Measurements from ENCODE around the gene CREB3L2. TPM values are rescaled to one million over a fixed set of nuclear protein-coding genes. Genes with fewer than 3 reads are reported as not detected.

The CREB3L2 gene
- total and polyA plus RNA-seq, 2 donors (not counting 1 experiment from before 2014, with no cell fraction given): 13.8 to 25.1 TPM

- Histone ChIP-seq H3K9me3 (ENCODE audit: control extremely low read depth in 1 of 3, control insufficient read depth in 2 of 3, insufficient read depth in 1 of 3, low read length in 2 of 3) (peaks cover 0 to 9% (median 5%) of the 10 kb centered on the region in 3 donors), H2AFZ (ENCODE audit: insufficient read depth, low read depth, low read length, poor library complexity, severe bottlenecking) (no peak overlapping the region), H3K4me3 (ENCODE audit: control extremely low read depth in 1 of 5, extremely low read depth in 1 of 5, insufficient read depth in 1 of 5, low read depth in 2 of 5, low read length in 4 of 5) (no peak overlapping the region), H3K9ac (ENCODE audit: low read length) (no peak overlapping the region), H3K27me3 (replicated peaks in 1 of 4; ENCODE audit: control extremely low read depth in 1 of 4, control insufficient read depth in 3 of 4, insufficient read depth in 4 of 4, low read length in 3 of 4) (no peaks in the 10 kb centered on the region), H3K4me2 (replicated peaks; ENCODE audit: low read depth, low read length, poor library complexity, severe bottlenecking) (no peak overlapping the region), H3K79me2 (ENCODE audit: control insufficient read depth, insufficient read depth, low read length) (no peaks in the 10 kb centered on the region), H3K4me1 (ENCODE audit: control insufficient read depth in 2 of 2, insufficient read depth in 2 of 2, low read length in 2 of 2) (no peaks in the 10 kb centered on the region), H3K36me3 (replicated peaks in 1 of 2; ENCODE audit: control extremely low read depth in 1 of 2, control insufficient read depth in 1 of 2, extremely low read depth in 1 of 2, insufficient read depth in 2 of 2, low read length in 1 of 2) (peaks cover 6 to 7% of the 10 kb centered on the region in 2 experiments), H3K27ac (ENCODE audit: low read length in 2 of 2) (no peak overlapping the region), H4K20me1 (ENCODE audit: control insufficient read depth, insufficient read depth, low read length, poor library complexity, severe bottlenecking) (no peaks in the 10 kb centered on the region)
- 100% methylated on average over 1 of the region's 2 CpGs for WGBS (ENCODE audit: insufficient coverage)
- ATAC-seq (ENCODE audit: low read depth) (no peak), DNase-seq (no peak)
- ChIA-PET CTCF (no interaction called here), POLR2A (no interaction called here)
- Mint-ChIP-seq H3K27ac (no peak overlapping the region), H3K27me3 (no peaks in the 10 kb centered on the region), H3K4me1 (no peaks in the 10 kb centered on the region), H3K9me3 (ENCODE audit: insufficient read depth) (peaks cover 3% of the 10 kb centered on the region), H3K4me3 (no peak overlapping the region)
- TF ChIP-seq CTCF (IDR thresholded peaks at IDR 0.05): no peak
- TF ChIP-seq EZH2 (IDR thresholded peaks at IDR 0.05; ENCODE audit: borderline replicate concordance, insufficient read depth, low read depth, low read length, poor library complexity, severe bottlenecking): no peak
- intact Hi-C loops (cut with micrococcal nuclease): no loop called here
Observed at GRCh38 chr7:137862964-137863363, 138.9 kb downstream of the CREB3L2 start.

GRCh38 chr7:137862358-137862757 is 139.5 kb downstream of the CREB3L2 start:
- H3K4me3 ChIP-seq (ENCODE audit: control extremely low read depth in 1 of 5, extremely low read depth in 1 of 5, insufficient read depth in 1 of 5, low read depth in 2 of 5, low read length in 4 of 5): no peak overlapping the region
- H3K27me3 Mint-ChIP-seq: no peaks in the 10 kb centered on the region
- H3K27me3 ChIP-seq (replicated peaks in 1 of 4; ENCODE audit: control extremely low read depth in 1 of 4, control insufficient read depth in 3 of 4, insufficient read depth in 4 of 4, low read length in 3 of 4): no peaks in the 10 kb centered on the region
- H3K4me3 Mint-ChIP-seq: no peak overlapping the region
- H3K27ac Mint-ChIP-seq: no peak overlapping the region
- H3K36me3 ChIP-seq (replicated peaks in 1 of 2; ENCODE audit: control extremely low read depth in 1 of 2, control insufficient read depth in 1 of 2, extremely low read depth in 1 of 2, insufficient read depth in 2 of 2, low read length in 1 of 2): peaks cover 1 to 6% of the 10 kb centered on the region in 2 experiments
- H3K4me2 ChIP-seq (replicated peaks; ENCODE audit: low read depth, low read length, poor library complexity, severe bottlenecking): no peak overlapping the region
- H3K9me3 ChIP-seq (ENCODE audit: control extremely low read depth in 1 of 3, control insufficient read depth in 2 of 3, insufficient read depth in 1 of 3, low read length in 2 of 3): peaks cover 0 to 9% (median 5%) of the 10 kb centered on the region in 3 donors
- DNase-seq: no peak
- no peak for ATAC-seq (ENCODE audit: low read depth)
- no peaks in the 10 kb centered on the region for H4K20me1 ChIP-seq (ENCODE audit: control insufficient read depth, insufficient read depth, low read length, poor library complexity, severe bottlenecking)
- H3K27ac ChIP-seq (ENCODE audit: low read length in 2 of 2): no peak overlapping the region
- no peaks in the 10 kb centered on the region for H3K79me2 ChIP-seq (ENCODE audit: control insufficient read depth, insufficient read depth, low read length)
- no peak overlapping the region for H2AFZ ChIP-seq (ENCODE audit: insufficient read depth, low read depth, low read length, poor library complexity, severe bottlenecking)
- ChIA-PET CTCF (interaction anchor here (0.6 kb wide), 1 partner anchor 297 kb away, joined by 4 read pairs; no protein-coding TSS in a partner anchor), POLR2A (no interaction called here)
- no peaks in the 10 kb centered on the region for H3K4me1 Mint-ChIP-seq
- peaks cover 3% of the 10 kb centered on the region for H3K9me3 Mint-ChIP-seq (ENCODE audit: insufficient read depth)
- H3K9ac ChIP-seq (ENCODE audit: low read length): no peak overlapping the region
- no peaks in the 10 kb centered on the region for H3K4me1 ChIP-seq (ENCODE audit: control insufficient read depth in 2 of 2, insufficient read depth in 2 of 2, low read length in 2 of 2)
- TF ChIP-seq CTCF (IDR thresholded peaks at IDR 0.05): no peak
- TF ChIP-seq EZH2 (IDR thresholded peaks at IDR 0.05; ENCODE audit: borderline replicate concordance, insufficient read depth, low read depth, low read length, poor library complexity, severe bottlenecking): no peak
- intact Hi-C loops (cut with micrococcal nuclease): no loop called here
- WGBS (ENCODE audit: insufficient coverage): 37% methylated on average over 2 of the region's 4 CpGs

Data from B cell (primary cell).